Measurements from ENCODE around the gene ENHO.

ENHO gene

GRCh38 chr9:34498553-34498952, 24.2 kb downstream of the ENHO start:
- no peak for DNase-seq (ENCODE audit: low spot score)
- no peak for TF ChIP-seq CTCF (IDR thresholded peaks at IDR 0.05; ENCODE audit: extremely low read depth, missing control alignments)

GRCh38 chr9:34496149-34496712, 26.6 kb downstream of the ENHO start:
- no peak for DNase-seq (ENCODE audit: low spot score)
- TF ChIP-seq CTCF (IDR thresholded peaks at IDR 0.05; ENCODE audit: extremely low read depth, missing control alignments), result no peak

GRCh38 chr9:34493972-34494535, 28.7 kb downstream of the ENHO start:
- DNase-seq (ENCODE audit: low spot score), result no peak
- no peak for TF ChIP-seq CTCF (IDR thresholded peaks at IDR 0.05; ENCODE audit: extremely low read depth, missing control alignments)

GRCh38 chr9:34492051-34492450, 30.7 kb downstream of the ENHO start:
- DNase-seq (ENCODE audit: low spot score), result no peak
- no peak for TF ChIP-seq CTCF (IDR thresholded peaks at IDR 0.05; ENCODE audit: extremely low read depth, missing control alignments)

GRCh38 chr9:34491596-34491995, 31.2 kb downstream of the ENHO start:
- TF ChIP-seq CTCF (IDR thresholded peaks at IDR 0.05; ENCODE audit: extremely low read depth, missing control alignments), result no peak
- DNase-seq (ENCODE audit: low spot score), result no peak

- TF ChIP-seq CTCF (IDR thresholded peaks at IDR 0.05; ENCODE audit: extremely low read depth, missing control alignments), result no peak
- DNase-seq (ENCODE audit: low spot score), result no peak
These were observed 32.0 kb downstream of the ENHO start for GRCh38 chr9:34490760-34491159.

- no peak for TF ChIP-seq CTCF (IDR thresholded peaks at IDR 0.05; ENCODE audit: extremely low read depth, missing control alignments)
- DNase-seq (ENCODE audit: low spot score), result no peak
These were observed 32.4 kb downstream of the ENHO start for GRCh38 chr9:34490360-34490759.

Data from GM20000 (cell line).